Hair follicle dermal papilla cell (primary cell): ENCODE data around the gene GFI1B. TPM values are rescaled to one million over a fixed set of nuclear protein-coding genes. Genes with fewer than 3 reads are reported as not detected.

Experiments
- small RNA-seq: library from RNA; depleted of rRNA; stranded (forward); fragments of <200 nt; gene quantifications from one replicate; pipeline ENCODE3, GENCODE V24; 2012
- total RNA-seq: library from RNA; depleted of rRNA; stranded (reverse); fragments of >200 nt; gene quantifications from 2 replicates; pipeline ENCODE4 v1.2.3, GENCODE V29; 2012

The GFI1B gene
- not detected in 2 replicates for total RNA-seq

GRCh38 chr9:132978451-132979131, at the start of gene GFI1B:
Gene GFI1B (plus strand): TSS chr9:132978694. CDS start chr9:132986679, 7,985 bp downstream.

DNA sequence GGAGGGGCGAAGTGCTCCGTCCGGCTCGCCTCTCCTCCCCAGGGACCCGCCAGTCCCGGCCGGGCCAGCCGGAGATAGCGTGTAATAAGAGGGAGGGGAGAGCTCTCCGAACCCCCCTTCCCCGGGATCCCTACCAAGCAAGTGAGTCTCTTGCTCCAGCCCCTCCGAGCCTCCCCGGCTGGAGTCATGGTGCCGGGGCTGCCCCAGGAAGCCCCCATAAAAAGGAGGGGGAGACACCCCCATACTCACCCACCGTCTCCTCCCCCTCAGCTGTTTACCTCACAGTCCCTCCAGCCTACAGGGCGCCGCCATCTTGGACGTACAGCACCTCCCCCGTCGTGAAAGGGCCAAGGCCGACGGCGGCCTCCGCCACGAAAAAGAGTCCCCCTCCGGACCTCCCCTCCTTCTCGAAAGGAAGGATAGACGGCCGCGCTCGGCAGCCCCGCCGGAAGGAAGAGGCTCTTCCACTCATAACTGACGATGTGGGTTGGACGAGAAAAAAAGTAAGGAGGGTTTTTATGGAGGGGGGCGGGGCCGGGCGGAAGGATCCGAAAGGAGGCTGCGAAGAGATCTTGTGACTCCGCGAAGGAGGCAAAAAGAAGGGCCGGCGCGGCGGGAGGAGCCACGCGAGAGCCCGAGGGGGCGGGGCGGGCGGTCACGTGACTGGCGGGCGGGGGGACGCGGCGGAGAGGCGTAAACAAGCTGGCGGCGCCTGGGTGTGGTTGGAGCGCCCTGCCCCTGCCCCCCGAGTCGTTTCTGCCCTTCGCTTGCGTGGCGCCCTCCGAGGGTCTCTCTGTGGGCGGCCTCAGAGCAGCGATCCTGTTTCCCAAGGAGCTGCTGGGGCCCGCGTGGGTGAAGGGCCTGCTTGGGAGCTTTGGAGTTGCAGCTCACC, 34.0 kb upstream of the GFI1B start, which contains the start of gene TSC1:
TSC1 (minus strand) TSS at position 323 of the 892 bp plus-strand sequence. CDS start 15,744 bp downstream, outside the sequence.

DNA sequence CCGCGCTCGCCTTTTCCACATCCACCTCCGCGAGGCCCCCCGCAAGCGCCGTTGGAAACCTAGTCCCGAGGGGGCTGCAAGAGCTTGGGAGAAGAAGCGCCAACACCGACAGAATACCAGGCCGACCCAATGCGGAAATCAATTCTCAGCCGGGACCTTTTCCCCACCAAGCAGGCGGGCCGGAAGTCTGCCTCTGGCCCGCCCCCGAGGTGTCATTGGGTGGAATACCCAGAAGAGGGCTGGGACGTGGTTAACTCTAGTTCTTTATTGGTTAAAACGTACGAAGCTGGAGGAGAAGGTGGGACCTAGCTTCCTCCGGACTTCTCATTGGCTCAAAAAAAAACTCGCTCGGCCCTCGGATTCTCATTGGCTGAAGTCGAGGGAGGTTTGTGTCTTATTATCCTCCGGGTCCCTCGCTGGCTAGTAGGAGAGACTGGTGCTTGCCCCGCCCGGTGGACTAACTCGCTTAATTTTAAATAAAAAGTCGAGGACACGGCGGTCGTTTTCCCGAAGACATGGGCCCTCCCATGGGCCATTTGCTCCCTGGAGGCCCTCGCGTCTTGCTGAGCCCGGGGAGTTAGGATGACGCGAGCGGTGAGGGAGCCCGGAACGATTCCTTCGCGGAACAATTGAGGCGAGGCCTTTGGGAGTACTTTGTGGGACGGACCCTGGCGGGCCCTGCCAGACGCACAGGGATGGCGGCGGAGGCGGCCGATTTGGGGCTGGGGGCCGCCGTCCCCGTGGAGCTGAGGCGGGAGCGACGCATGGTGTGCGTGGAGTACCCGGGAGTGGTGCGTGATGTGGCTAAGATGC, 52.0 kb downstream of the GFI1B start, which contains the start of gene GTF3C5:
GTF3C5 (plus strand) TSS at position 681 of the 813 bp plus-strand sequence; CDS start at position 696, 15 bp downstream.

Small RNAs within 50 kb of the gene (small RNA-seq; reads per million reads assigned to genes)
- gene AL593851.1 (not detected), gene MIR548AW (0.55 reads per million, percentile 2 among the genes with 10 or more reads in this experiment), gene RNU7-21P (not detected)

Other genes starting within 250 kb of the GFI1B start
- gene AK8, start 100.4 kb upstream of the GFI1B start, total RNA-seq = 0.32 and 0.85 TPM in 2 replicates
- 4.4 and 6.7 TPM in 2 replicates for gene SPACA9, start 99.8 kb upstream of the GFI1B start, total RNA-seq
- gene TSC1, start 34.1 kb upstream of the GFI1B start, total RNA-seq = 82.5 and 103 TPM in 2 replicates
- 39.1 and 49.1 TPM in 2 replicates for gene GTF3C5, start 52.3 kb downstream of the GFI1B start, total RNA-seq
- under 0.01 TPM in 1 of 2 replicates, not detected in the other for gene CEL, start 83.3 kb downstream of the GFI1B start, total RNA-seq
- 32.0 and 34.5 TPM in 2 replicates for gene RALGDS, start 142.5 kb downstream of the GFI1B start, total RNA-seq
- gene GBGT1, start 185.2 kb downstream of the GFI1B start, total RNA-seq = 5.8 and 7.2 TPM in 2 replicates
- gene OBP2B, start 230.6 kb downstream of the GFI1B start, total RNA-seq = not detected in 2 replicates